NT2/D1 (cell line): ENCODE results near the gene GSG1L.

Source experiments
- SUZ12 ChIP-seq: IDR thresholded peaks from 2 replicates; pipeline ENCODE4 v1.6.1; 2011; ENCODE audit not compliant: insufficient read length, insufficient read depth; ENCODE audit errors: extremely low read depth
- YY1 ChIP-seq: IDR thresholded peaks from 2 replicates; pipeline ENCODE4 v1.6.1; 2011; ENCODE audit not compliant: insufficient read length, insufficient read depth
- ZNF274 ChIP-seq: IDR thresholded peaks from 2 replicates; pipeline ENCODE4 v1.6.1; 2011; ENCODE audit warnings: mild to moderate bottlenecking, low read depth, low read length

DNA sequence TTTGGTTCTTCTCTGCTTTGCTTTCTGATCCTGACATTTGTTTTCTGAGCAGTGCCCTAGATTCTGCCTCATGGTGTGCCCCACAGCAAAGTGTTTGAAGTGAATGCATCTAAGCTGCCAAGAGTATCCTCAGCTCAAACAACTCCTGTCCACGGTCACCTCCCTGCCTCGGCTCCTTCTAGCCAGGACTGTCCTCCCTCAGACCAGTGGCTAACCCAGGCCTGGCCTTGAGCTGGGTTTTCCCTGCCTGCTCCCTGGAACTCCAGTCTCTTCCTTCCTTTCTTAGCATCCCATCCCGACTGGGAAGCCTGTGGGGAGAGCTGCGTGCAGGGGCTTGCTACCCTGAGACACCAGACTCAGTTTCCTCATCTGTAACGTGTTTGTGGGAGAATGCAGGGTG is 256.5 kb downstream of the GSG1L start:
- TF ChIP-seq SUZ12 (no peak), ZNF274 (no peak), YY1 (no peak)
